ENCODE data around the gene ABCF1. TPM values are rescaled to one million over a fixed set of nuclear protein-coding genes. Genes with fewer than 3 reads are reported as not detected.
A peak's percentile ranks its signal among the peaks of the same experiment; 100 is the strongest.

The ABCF1 gene
- total and polyA plus RNA-seq, 9 of the 15 experiments (the other 6 are each of a cell fraction or from before 2014, with no cell fraction given) = 41.6 to 193 (median 102) TPM

DNA sequence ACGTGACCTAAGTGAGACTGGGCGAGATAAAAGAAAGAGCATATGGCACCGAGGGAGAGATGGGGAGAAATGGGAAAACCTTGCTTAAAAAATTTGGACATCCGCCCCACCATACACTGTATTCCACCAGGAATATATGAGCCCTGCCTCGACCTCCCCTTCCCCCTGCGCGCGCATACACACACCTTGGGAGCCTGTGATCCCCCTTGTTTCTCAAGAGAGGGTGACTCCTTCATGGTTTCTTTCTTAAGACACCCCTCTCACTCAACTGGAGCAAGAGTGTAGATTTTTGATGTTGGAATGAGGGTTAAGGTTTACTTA is 480 bp downstream of the ABCF1 start:
- H3K9me1 ChIP-seq (ENCODE audit: control insufficient read depth, insufficient read depth, low read length) = peaks cover 10% of the 10 kb centered on the region
- peaks cover 52% of the 10 kb centered on the region for H3K36me3 ChIP-seq (ENCODE audit: control insufficient read depth, insufficient read depth, low read length)
- peaks cover 12% of the 10 kb centered on the region; the same call in 1 of the 2 replicates for H4K20me1 ChIP-seq (replicated peaks; ENCODE audit: control insufficient read depth, insufficient read depth, low read length)
- H3K27me3 ChIP-seq (ENCODE audit: control insufficient read depth in 2 of 2, insufficient read depth in 2 of 2, low read length in 2 of 2) = no peaks in the 10 kb centered on the region
- in situ Hi-C loops (cut with MboI) = no loop called here
- no peak for DNase-seq (ENCODE audit: extremely low read depth in 1 of 4, low spot score in 3 of 4)
- no peak for ATAC-seq
- TSS peak; percentile 76 for BruUV-seq (replicated peaks)
- peaks cover 24 to 35% of the 10 kb centered on the region in 2 experiments; a peak in 4 of 5 replicates for H3K4me1 ChIP-seq (replicated peaks in 1 of 2; ENCODE audit: control insufficient read depth in 2 of 2, insufficient read depth in 2 of 2, low read length in 2 of 2)
- ChIA-PET CTCF (ENCODE audit: low intra/inter-chr PET ratio) (no interaction called here), POLR2A (interaction anchor here (0.5 to 3.2 kb wide), 9 partner anchors 9 to 830 kb away, joined by 3 to 38 read pairs (median 10); partner anchors contain the start of genes GNL1 and PRR3)
- H3K9me3 ChIP-seq (replicated peaks; ENCODE audit: control insufficient read depth, insufficient read depth, low read depth, low read length) = no peaks in the 10 kb centered on the region
- no peak for FAIRE-seq
- intact Hi-C loops (cut with micrococcal nuclease) = loop anchor here (1.0 kb wide), 1 partner anchor 14 kb away; the partner anchor contains the start of gene PRR3
- peak overlapping the region; percentile 67 for H3K4me3 ChIP-seq
- peak overlapping the region; percentile 97 for H2AFZ ChIP-seq (ENCODE audit: low read depth, low read length)
- peak overlapping the region; percentile 90 for H3K4me2 ChIP-seq (ENCODE audit: insufficient read depth, low read length)
- under 1% methylated on average over 8 of the region's 8 CpGs for WGBS (ENCODE audit: insufficient coverage, low coverage, missing lambda C conversion rate)
- H3K79me2 ChIP-seq (ENCODE audit: control insufficient read depth, insufficient read depth, low read length) = peaks cover 70% of the 10 kb centered on the region
- H3K27ac ChIP-seq (ENCODE audit: extremely low read depth, low read depth, low read length) = peak overlapping the region; percentile 92
- peak overlapping the region; percentile 84 to 93 for H3K9ac ChIP-seq (ENCODE audit: insufficient read depth in 1 of 2, low read depth in 2 of 2, low read length in 2 of 2)
- TF ChIP-seq NFIC (IDR thresholded peaks at IDR 0.05) = no peak
- TF ChIP-seq TEAD1 (CRISPR knock-in tag; IDR thresholded peaks at IDR 0.05) = peak in 1 of 2 experiments; percentile 6; a peak in 1 of 4 replicates
- TF ChIP-seq, protein P1, sequence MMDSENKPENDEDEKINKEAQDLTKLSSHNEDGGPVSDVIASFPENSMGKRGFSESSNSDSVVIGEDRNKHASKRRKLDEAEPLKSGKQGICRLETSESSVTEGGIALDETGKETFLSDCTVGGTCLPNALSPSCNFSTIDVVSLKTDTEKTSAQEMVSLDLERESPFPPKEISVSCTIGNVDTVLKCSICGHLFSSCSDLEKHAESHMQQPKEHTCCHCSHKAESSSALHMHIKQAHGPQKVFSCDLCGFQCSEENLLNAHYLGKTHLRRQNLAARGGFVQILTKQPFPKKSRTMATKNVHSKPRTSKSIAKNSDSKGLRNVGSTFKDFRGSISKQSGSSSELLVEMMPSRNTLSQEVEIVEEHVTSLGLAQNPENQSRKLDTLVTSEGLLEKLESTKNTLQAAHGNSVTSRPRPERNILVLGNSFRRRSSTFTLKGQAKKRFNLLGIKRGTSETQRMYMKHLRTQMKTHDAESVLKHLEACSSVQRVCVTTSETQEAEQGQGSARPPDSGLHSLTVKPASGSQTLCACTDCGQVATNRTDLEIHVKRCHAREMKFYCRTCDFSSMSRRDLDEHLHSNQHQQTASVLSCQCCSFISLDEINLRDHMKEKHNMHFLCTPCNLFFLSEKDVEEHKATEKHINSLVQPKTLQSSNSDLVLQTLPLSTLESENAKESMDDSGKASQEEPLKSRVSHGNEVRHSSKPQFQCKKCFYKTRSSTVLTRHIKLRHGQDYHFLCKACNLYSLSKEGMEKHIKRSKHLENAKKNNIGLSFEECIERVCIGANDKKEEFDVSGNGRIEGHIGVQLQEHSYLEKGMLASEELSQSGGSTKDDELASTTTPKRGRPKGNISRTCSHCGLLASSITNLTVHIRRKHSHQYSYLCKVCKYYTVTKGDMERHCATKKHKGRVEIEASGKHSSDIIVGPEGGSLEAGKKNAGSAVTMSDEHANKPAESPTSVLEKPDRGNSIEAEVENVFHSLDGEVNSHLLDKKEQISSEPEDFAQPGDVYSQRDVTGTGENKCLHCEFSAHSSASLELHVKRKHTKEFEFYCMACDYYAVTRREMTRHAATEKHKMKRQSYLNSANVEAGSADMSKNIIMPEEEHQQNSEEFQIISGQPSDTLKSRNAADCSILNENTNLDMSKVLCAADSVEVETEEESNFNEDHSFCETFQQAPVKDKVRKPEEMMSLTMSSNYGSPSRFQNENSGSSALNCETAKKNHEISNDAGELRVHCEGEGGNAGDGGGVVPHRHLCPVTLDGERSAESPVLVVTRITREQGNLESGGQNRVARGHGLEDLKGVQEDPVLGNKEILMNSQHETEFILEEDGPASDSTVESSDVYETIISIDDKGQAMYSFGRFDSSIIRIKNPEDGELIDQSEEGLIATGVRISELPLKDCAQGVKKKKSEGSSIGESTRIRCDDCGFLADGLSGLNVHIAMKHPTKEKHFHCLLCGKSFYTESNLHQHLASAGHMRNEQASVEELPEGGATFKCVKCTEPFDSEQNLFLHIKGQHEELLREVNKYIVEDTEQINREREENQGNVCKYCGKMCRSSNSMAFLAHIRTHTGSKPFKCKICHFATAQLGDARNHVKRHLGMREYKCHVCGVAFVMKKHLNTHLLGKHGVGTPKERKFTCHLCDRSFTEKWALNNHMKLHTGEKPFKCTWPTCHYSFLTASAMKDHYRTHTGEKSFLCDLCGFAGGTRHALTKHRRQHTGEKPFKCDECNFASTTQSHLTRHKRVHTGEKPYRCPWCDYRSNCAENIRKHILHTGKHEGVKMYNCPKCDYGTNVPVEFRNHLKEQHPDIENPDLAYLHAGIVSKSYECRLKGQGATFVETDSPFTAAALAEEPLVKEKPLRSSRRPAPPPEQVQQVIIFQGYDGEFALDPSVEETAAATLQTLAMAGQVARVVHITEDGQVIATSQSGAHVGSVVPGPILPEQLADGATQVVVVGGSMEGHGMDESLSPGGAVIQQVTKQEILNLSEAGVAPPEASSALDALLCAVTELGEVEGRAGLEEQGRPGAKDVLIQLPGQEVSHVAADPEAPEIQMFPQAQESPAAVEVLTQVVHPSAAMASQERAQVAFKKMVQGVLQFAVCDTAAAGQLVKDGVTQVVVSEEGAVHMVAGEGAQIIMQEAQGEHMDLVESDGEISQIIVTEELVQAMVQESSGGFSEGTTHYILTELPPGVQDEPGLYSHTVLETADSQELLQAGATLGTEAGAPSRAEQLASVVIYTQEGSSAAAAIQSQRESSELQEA (IDR thresholded peaks at IDR 0.05; ENCODE audit: low read depth) = peak; percentile 39; the same call in 1 of the 2 replicates
- peak; percentile 44; the same call in 1 of the 2 replicates for TF ChIP-seq MIER1 (IDR thresholded peaks at IDR 0.05; ENCODE audit: low read depth)
- TF ChIP-seq, protein P2, sequence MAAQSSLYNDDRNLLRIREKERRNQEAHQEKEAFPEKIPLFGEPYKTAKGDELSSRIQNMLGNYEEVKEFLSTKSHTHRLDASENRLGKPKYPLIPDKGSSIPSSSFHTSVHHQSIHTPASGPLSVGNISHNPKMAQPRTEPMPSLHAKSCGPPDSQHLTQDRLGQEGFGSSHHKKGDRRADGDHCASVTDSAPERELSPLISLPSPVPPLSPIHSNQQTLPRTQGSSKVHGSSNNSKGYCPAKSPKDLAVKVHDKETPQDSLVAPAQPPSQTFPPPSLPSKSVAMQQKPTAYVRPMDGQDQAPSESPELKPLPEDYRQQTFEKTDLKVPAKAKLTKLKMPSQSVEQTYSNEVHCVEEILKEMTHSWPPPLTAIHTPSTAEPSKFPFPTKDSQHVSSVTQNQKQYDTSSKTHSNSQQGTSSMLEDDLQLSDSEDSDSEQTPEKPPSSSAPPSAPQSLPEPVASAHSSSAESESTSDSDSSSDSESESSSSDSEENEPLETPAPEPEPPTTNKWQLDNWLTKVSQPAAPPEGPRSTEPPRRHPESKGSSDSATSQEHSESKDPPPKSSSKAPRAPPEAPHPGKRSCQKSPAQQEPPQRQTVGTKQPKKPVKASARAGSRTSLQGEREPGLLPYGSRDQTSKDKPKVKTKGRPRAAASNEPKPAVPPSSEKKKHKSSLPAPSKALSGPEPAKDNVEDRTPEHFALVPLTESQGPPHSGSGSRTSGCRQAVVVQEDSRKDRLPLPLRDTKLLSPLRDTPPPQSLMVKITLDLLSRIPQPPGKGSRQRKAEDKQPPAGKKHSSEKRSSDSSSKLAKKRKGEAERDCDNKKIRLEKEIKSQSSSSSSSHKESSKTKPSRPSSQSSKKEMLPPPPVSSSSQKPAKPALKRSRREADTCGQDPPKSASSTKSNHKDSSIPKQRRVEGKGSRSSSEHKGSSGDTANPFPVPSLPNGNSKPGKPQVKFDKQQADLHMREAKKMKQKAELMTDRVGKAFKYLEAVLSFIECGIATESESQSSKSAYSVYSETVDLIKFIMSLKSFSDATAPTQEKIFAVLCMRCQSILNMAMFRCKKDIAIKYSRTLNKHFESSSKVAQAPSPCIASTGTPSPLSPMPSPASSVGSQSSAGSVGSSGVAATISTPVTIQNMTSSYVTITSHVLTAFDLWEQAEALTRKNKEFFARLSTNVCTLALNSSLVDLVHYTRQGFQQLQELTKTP (IDR thresholded peaks at IDR 0.05; ENCODE audit: low read depth in 1 of 2, partially characterized antibody in 2 of 2) = peak in 1 of 2 experiments; percentile 16
- no peak for TF ChIP-seq SRSF9 (IDR thresholded peaks at IDR 0.05; ENCODE audit: borderline replicate concordance, low read depth, low read length)
- TF ChIP-seq SMARCA4 (IDR thresholded peaks at IDR 0.05) = peak; percentile 39; the same call in 1 of the 2 replicates
- TF ChIP-seq, protein P3, sequence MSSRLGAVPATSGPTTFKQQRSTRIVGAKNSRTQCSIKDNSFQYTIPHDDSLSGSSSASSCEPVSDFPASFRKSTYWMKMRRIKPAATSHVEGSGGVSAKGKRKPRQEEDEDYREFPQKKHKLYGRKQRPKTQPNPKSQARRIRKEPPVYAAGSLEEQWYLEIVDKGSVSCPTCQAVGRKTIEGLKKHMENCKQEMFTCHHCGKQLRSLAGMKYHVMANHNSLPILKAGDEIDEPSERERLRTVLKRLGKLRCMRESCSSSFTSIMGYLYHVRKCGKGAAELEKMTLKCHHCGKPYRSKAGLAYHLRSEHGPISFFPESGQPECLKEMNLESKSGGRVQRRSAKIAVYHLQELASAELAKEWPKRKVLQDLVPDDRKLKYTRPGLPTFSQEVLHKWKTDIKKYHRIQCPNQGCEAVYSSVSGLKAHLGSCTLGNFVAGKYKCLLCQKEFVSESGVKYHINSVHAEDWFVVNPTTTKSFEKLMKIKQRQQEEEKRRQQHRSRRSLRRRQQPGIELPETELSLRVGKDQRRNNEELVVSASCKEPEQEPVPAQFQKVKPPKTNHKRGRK (tag; IDR thresholded peaks at IDR 0.05) = peak; percentile 68

Data from K562 (cell line).